SU-DHL-6 (cell line): ENCODE data around the gene KIF9.
"Not testable (repeated sequence)": the region's sequence is repeated elsewhere in the genome, so short reads cannot be mapped to it uniquely, and the experiment has no call there.

Experiments used
- H2AFZ ChIP-seq: fragments of 200-600 bp; sonication (generic); 2 replicates; pipeline ENCODE4 v1.6.1; 2014; ENCODE audit warnings: low read depth, mild to moderate bottlenecking, moderate library complexity, mixed read lengths, antibody characterized with exemption, low read length; ENCODE audit not compliant: severe bottlenecking
- H3F3A ChIP-seq: fragments of 200-600 bp; shearing (Covaris generic); 2 replicates; pipeline ENCODE4 v1.6.0; 2016; ENCODE audit warnings: antibody characterized with exemption, mild to moderate bottlenecking; ENCODE audit not compliant: insufficient read depth
- H3K27ac ChIP-seq: fragments of 200-600 bp; sonication (generic); 2 replicates; pipeline ENCODE4 v1.5.1; 2016; ENCODE audit warnings: low read depth, mild to moderate bottlenecking, low read length, moderate library complexity, mixed read lengths
- H3K27me3 ChIP-seq: fragments of 200-600 bp; sonication (generic), shearing (Covaris generic); 2 replicates; pipeline ENCODE4 v1.6.0; 2014; ENCODE audit warnings: mild to moderate bottlenecking, low read length
- H3K36me3 ChIP-seq: fragments of 200-600 bp; sonication (generic); 2 replicates; pipeline ENCODE4 v1.6.1; 2014; ENCODE audit warnings: mild to moderate bottlenecking, low read length, mixed read lengths
- H3K4me2 ChIP-seq: fragments of 300-600, 200-600 bp; shearing (Covaris generic), sonication (generic); 2 replicates; pipeline ENCODE4 v1.6.0; 2014; ENCODE audit warnings: low read length, low read depth, mild to moderate bottlenecking; ENCODE audit not compliant: poor library complexity, severe bottlenecking
- H3K4me3 ChIP-seq: fragments of 200-600 bp; sonication (generic); 2 replicates; pipeline ENCODE4 v1.5.1; 2014; ENCODE audit warnings: antibody characterized with exemption, low read length, mild to moderate bottlenecking, mixed read lengths; ENCODE audit not compliant: insufficient read depth, poor library complexity, severe bottlenecking
- H3K79me2 ChIP-seq: fragments of 200-600 bp; sonication (generic); 2 replicates; pipeline ENCODE4 v1.6.1; 2014; ENCODE audit warnings: mild to moderate bottlenecking, low read length, moderate library complexity; ENCODE audit not compliant: insufficient read depth
- H3K9ac ChIP-seq: fragments of 200-600 bp; sonication (generic); 2 replicates; pipeline ENCODE4 v1.7.0; 2014; ENCODE audit warnings: mild to moderate bottlenecking, low read length
- H3K9me2 ChIP-seq: fragments of 200-600 bp; sonication (generic); replicated peaks from 2 replicates; pipeline ENCODE4 v1.6.1; 2014; ENCODE audit warnings: low read length; ENCODE audit not compliant: insufficient read depth
- H3K9me3 ChIP-seq: fragments of 200-600 bp; sonication (generic); 2 replicates; pipeline ENCODE4 v1.6.1; 2014; ENCODE audit warnings: low read length, mixed read lengths; ENCODE audit not compliant: insufficient read depth
- H4K20me1 ChIP-seq: fragments of 200-600 bp; sonication (generic); 2 replicates; pipeline ENCODE4 v1.6.1; 2014; ENCODE audit warnings: low read depth, mild to moderate bottlenecking, antibody characterized with exemption, low read length, moderate library complexity, mixed read lengths
- EZH2phosphoT487 ChIP-seq: fragments of 200-600 bp; sonication (generic), shearing (Covaris generic); conservative IDR thresholded peaks from 2 replicates; pipeline ENCODE4 v1.6.1; 2018; ENCODE audit warnings: mild to moderate bottlenecking, antibody characterized with exemption, low read length, moderate library complexity, mixed read lengths
- TF ChIP-seq, protein P1 (sequence below): fragments of 200-600 bp; sonication (generic); IDR thresholded peaks from one replicate; pipeline ENCODE4 v1.5.1; 2017; ENCODE audit warnings: antibody characterized with exemption, mild to moderate bottlenecking, low read length, moderate library complexity; ENCODE audit not compliant: insufficient read depth, poor library complexity, severe bottlenecking

KIF9 gene

DNA sequence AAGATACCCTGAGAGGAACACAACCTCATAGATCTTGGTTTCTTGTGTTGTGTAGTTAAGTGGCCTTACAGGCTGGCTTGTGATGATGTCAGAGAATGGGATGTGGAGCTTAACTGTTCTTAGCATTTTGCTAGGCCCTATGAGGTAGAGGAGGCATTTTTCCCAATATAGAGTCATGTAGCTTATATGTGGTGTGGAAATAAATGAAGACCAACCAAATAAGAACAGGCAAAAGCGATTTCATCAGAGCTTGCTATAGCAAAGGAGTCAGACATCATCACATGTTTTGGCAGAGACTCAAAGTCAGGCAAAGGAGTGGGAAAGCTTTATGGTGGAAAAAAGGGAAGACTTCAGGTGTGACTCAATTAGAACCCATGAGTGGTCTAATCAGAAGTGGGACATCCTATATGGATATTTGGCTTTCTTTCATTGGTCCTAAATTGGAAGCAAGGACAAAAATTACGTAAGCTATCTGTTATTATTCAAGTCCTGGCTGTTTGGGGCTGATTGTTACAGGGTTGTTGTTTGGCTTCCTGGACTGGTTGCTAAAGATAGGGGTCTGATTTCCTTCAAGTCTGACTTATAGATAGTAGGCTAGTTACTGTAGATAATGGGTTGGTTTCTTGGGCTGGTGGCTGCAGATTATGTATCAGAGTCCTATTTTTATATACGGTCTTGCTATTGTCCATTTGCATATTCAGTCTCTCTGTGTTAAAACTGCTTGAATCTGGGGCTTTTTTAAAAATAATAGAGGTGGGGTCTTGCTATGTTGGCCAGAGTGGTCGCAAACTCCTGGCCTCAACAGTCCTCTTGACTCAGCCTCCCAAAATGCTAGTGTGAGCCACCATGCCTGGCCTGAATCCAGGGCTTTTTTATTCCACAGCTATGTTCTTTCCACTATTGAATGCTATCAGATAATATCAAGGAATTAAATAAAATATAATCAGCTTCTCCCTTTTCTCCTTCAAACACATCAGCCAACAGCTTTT is 88.4 kb downstream of the KIF9 start:
- H3K4me2 ChIP-seq: no peak overlapping the region
- H4K20me1 ChIP-seq: no peaks in the 10 kb centered on the region
- no peak overlapping the region for H3K27ac ChIP-seq
- H3K9me2 ChIP-seq: no peaks in the 10 kb centered on the region
- no peaks in the 10 kb centered on the region for H3K79me2 ChIP-seq
- H3K9ac ChIP-seq: no peak overlapping the region
- no peak overlapping the region for H3K4me3 ChIP-seq
- no peaks in the 10 kb centered on the region for H3K27me3 ChIP-seq
- no peaks in the 10 kb centered on the region for H3K9me3 ChIP-seq
- TF ChIP-seq EZH2phosphoT487: no peak
- TF ChIP-seq, protein P1, sequence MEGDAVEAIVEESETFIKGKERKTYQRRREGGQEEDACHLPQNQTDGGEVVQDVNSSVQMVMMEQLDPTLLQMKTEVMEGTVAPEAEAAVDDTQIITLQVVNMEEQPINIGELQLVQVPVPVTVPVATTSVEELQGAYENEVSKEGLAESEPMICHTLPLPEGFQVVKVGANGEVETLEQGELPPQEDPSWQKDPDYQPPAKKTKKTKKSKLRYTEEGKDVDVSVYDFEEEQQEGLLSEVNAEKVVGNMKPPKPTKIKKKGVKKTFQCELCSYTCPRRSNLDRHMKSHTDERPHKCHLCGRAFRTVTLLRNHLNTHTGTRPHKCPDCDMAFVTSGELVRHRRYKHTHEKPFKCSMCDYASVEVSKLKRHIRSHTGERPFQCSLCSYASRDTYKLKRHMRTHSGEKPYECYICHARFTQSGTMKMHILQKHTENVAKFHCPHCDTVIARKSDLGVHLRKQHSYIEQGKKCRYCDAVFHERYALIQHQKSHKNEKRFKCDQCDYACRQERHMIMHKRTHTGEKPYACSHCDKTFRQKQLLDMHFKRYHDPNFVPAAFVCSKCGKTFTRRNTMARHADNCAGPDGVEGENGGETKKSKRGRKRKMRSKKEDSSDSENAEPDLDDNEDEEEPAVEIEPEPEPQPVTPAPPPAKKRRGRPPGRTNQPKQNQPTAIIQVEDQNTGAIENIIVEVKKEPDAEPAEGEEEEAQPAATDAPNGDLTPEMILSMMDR: no peak
- H3K36me3 ChIP-seq: no peaks in the 10 kb centered on the region
- H2AFZ ChIP-seq: no peak overlapping the region
- H3F3A ChIP-seq: no peaks in the 10 kb centered on the region

DNA sequence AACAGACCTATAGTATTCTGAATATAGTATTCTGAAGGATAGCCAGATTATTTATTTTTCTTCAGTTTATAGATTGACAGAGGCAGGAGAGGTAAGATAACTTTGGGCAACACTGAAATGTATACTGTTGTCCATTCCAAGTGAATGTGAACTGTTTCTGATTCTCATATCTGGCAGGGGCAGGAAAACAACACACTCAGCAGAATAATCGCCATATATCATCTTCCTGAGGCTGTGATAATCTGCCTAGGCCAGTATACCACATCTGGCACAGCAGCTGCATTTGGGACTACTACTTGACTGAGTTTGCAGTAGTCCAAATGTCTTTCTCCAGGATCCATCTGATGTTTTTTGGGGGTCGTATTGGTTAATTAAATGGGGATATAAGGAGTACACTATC is 96.3 kb downstream of the KIF9 start:
- Histone ChIP-seq H3F3A (0 out of 2 replicates have a peak, but pooled peaks cover 5% of the 10 kb centered on the region), H3K79me2 (no peaks in the 10 kb centered on the region), H3K27me3 (no peaks in the 10 kb centered on the region), H3K4me2 (no peak overlapping the region), H3K9ac (no peak overlapping the region), H3K4me3 (no peak overlapping the region), H4K20me1 (no peaks in the 10 kb centered on the region), H3K9me3 (no peaks in the 10 kb centered on the region), H3K27ac (no peak overlapping the region), H3K36me3 (no peaks in the 10 kb centered on the region), H3K9me2 (no peaks in the 10 kb centered on the region), H2AFZ (no peak overlapping the region)
- TF ChIP-seq, protein P1: no peak
- TF ChIP-seq EZH2phosphoT487: no peak

DNA sequence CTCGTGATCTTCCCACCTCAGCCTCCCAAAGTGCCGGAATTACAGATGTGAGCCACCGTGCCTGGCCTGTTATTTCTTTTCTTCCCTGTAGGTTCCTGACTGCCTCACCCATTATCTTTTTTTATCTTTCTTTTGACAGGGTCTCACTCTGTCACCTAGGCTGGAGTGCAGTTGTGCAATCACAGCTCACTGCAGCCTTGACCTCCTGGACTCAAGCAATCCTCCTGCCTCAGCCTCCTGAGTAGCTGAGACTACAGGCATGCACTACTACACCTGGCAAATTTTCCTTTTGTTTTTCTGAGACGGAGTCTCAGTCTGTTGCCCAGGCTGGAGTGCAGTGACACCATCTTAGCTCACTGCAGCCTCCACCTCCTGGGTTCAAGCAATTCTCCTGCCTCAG is 100.9 kb downstream of the KIF9 start:
- not testable (repeated sequence) for H3K79me2 ChIP-seq, H3K36me3 ChIP-seq, H3K4me2 ChIP-seq

DNA sequence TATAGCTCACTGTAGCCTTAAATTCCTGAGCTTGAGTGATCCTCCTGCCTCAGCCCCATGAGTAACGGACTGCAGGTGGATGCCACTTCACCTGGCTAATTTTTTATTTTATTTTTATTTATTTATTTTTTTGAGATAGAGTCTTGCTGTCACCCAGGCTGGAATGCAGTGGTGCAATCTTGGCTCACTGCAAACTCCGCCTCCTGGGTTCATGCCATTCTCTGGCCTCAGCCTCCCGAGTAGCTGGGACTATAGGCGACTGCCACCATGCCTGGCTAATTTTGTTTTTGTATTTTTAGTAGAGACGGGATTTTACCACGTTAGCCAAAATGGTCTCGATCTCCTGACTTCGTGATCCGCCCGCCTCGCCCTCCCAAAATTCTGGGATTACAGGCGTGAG is 102.6 kb downstream of the KIF9 start:
- not testable (repeated sequence) for H3K9me3 ChIP-seq, H3K9me2 ChIP-seq, H3K36me3 ChIP-seq, H3K4me2 ChIP-seq, H2AFZ ChIP-seq, H4K20me1 ChIP-seq, H3K27ac ChIP-seq, H3K4me3 ChIP-seq, H3K27me3 ChIP-seq, H3K9ac ChIP-seq, H3K79me2 ChIP-seq
- peaks cover 15% of the 10 kb centered on the region for H3F3A ChIP-seq

More for the DNA sequence above, 100.9 kb downstream of the KIF9 start:
- not testable (repeated sequence) for H3K9me2 ChIP-seq, H2AFZ ChIP-seq, H3K4me3 ChIP-seq, H3K9me3 ChIP-seq, H3K9ac ChIP-seq, H3F3A ChIP-seq, H3K27me3 ChIP-seq, H3K27ac ChIP-seq, H4K20me1 ChIP-seq
